OCI-LY3 (cell line): ENCODE data around the gene ABCA4.

ENCODE experiments used
- H2AFZ ChIP-seq: fragments of 200-600, 300-600 bp; shearing (Covaris generic); 2 replicates; pipeline ENCODE4 v1.6.0; 2014; ENCODE audit warnings: antibody characterized with exemption, low read depth, low read length
- H3K27ac ChIP-seq: fragments of 200-600, 300-600 bp; sonication (generic); 2 replicates; pipeline ENCODE4 v1.5.1; 2014; ENCODE audit warnings: mild to moderate bottlenecking, low read length, moderate library complexity, mixed read lengths
- H3K27me3 ChIP-seq: fragments of 200-600, 300-600 bp; sonication (generic); 2 replicates; pipeline ENCODE4 v1.6.1; 2014; ENCODE audit warnings: low read depth, low read length, mixed read lengths
- H3K36me3 ChIP-seq: fragments of 200-600, 300-600 bp; sonication (generic); replicated peaks from 2 replicates; pipeline ENCODE3; 2014; ENCODE audit warnings: low read depth, low read length, mixed read lengths
- H3K4me1 ChIP-seq: fragments of 300-600, 200-600 bp; sonication (generic); 2 replicates; pipeline ENCODE4 v1.6.1; 2014; ENCODE audit warnings: low read length, mixed read lengths
- H3K4me2 ChIP-seq: fragments of 200-600, 300-600 bp; sonication (generic); 2 replicates; pipeline ENCODE4 v1.6.1; 2014; ENCODE audit warnings: low read length, mixed read lengths
- H3K4me3 ChIP-seq: fragments of 300-600, 200-600 bp; sonication (generic); 2 replicates; pipeline ENCODE4 v1.5.1; 2014; ENCODE audit warnings: antibody characterized with exemption, mild to moderate bottlenecking, low read length, moderate library complexity
- H3K79me2 ChIP-seq: fragments of 300-600, 200-600 bp; shearing (Covaris generic); 2 replicates; pipeline ENCODE4 v1.6.1; 2014; ENCODE audit warnings: mild to moderate bottlenecking, low read length, mixed read lengths
- H3K9ac ChIP-seq: fragments of 300-600, 200-600 bp; shearing (Covaris generic); 2 replicates; pipeline ENCODE4 v1.6.0; 2014; ENCODE audit warnings: mild to moderate bottlenecking, low read length, moderate library complexity
- H3K9me3 ChIP-seq: fragments of 200-600, 300-600 bp; shearing (Covaris generic); 2 replicates; pipeline ENCODE4 v1.6.1; 2014; ENCODE audit warnings: low read length, mixed read lengths; ENCODE audit not compliant: insufficient read depth
- H4K20me1 ChIP-seq: fragments of 200-600, 300-600 bp; sonication (generic); 2 replicates; pipeline ENCODE4 v1.6.1; 2016; ENCODE audit warnings: low read length, mixed read lengths; ENCODE audit not compliant: insufficient read depth
- EZH2phosphoT487 ChIP-seq: fragments of 200-600 bp; shearing (Covaris generic); IDR thresholded peaks from 2 replicates; pipeline ENCODE4 v1.6.1; 2018; ENCODE audit warnings: antibody characterized with exemption, mixed run types, low read depth
- TF ChIP-seq, protein P1 (sequence below): fragments of 200-600, 300-600 bp; sonication (generic); IDR thresholded peaks from 2 replicates; pipeline ENCODE4 v1.5.1; 2014; ENCODE audit warnings: antibody characterized with exemption, low read length, low read depth

The ABCA4 gene

GRCh38 chr1:93961443-93961842, 159.5 kb downstream of the ABCA4 start:
- no peak overlapping the region for H3K27ac ChIP-seq
- no peak overlapping the region for H3K4me2 ChIP-seq
- H3K4me3 ChIP-seq: no peak overlapping the region
- H3K79me2 ChIP-seq: no peaks in the 10 kb centered on the region
- no peaks in the 10 kb centered on the region for H3K36me3 ChIP-seq
- no peak overlapping the region for H2AFZ ChIP-seq
- no peaks in the 10 kb centered on the region for H3K27me3 ChIP-seq
- TF ChIP-seq EZH2phosphoT487: no peak
- TF ChIP-seq, protein P1, sequence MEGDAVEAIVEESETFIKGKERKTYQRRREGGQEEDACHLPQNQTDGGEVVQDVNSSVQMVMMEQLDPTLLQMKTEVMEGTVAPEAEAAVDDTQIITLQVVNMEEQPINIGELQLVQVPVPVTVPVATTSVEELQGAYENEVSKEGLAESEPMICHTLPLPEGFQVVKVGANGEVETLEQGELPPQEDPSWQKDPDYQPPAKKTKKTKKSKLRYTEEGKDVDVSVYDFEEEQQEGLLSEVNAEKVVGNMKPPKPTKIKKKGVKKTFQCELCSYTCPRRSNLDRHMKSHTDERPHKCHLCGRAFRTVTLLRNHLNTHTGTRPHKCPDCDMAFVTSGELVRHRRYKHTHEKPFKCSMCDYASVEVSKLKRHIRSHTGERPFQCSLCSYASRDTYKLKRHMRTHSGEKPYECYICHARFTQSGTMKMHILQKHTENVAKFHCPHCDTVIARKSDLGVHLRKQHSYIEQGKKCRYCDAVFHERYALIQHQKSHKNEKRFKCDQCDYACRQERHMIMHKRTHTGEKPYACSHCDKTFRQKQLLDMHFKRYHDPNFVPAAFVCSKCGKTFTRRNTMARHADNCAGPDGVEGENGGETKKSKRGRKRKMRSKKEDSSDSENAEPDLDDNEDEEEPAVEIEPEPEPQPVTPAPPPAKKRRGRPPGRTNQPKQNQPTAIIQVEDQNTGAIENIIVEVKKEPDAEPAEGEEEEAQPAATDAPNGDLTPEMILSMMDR: no peak
- peaks cover 1% of the 10 kb centered on the region; the same call in 1 of the 2 replicates for H3K9me3 ChIP-seq
- H3K9ac ChIP-seq: no peak overlapping the region
- H4K20me1 ChIP-seq: no peaks in the 10 kb centered on the region
- H3K4me1 ChIP-seq: no peaks in the 10 kb centered on the region

- H3K9me3 ChIP-seq: peaks cover 6% of the 10 kb centered on the region; the same call in 1 of the 2 replicates
- H3K4me1 ChIP-seq: no peaks in the 10 kb centered on the region
- no peaks in the 10 kb centered on the region for H3K79me2 ChIP-seq
- no peaks in the 10 kb centered on the region for H3K27me3 ChIP-seq
- H3K9ac ChIP-seq: no peak overlapping the region
- no peaks in the 10 kb centered on the region for H3K36me3 ChIP-seq
- no peaks in the 10 kb centered on the region for H4K20me1 ChIP-seq
- no peak overlapping the region for H3K4me3 ChIP-seq
- TF ChIP-seq EZH2phosphoT487: no peak
- no peak overlapping the region for H3K27ac ChIP-seq
- H3K4me2 ChIP-seq: no peak overlapping the region
- no peak overlapping the region for H2AFZ ChIP-seq
These were observed 160.3 kb downstream of the ABCA4 start for GRCh38 chr1:93960641-93961147.

DNA sequence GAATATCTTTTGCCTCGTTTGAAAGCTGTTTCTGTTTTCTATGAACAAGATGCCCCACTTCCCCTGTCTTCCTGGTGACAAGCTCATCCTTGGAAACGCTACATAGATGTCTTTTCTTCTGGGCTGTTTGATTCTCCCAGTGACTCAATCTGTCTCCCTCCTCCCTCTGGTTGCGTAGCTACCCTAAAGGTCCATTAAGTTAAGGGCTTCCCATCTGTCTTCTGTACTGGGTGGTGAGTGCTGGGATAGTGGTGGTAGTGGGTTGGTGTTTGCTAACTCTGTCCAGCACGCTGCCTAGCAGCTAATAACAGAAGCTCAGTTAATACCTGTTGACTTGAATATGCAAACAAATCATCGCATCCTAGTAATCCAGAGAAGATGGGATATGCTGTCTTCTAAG, 161.5 kb downstream of the ABCA4 start:
- TF ChIP-seq, protein P1: no peak
- TF ChIP-seq EZH2phosphoT487: no peak
- H3K27ac ChIP-seq: no peak overlapping the region
- peaks cover 6% of the 10 kb centered on the region; the same call in 1 of the 2 replicates for H3K9me3 ChIP-seq
- H3K4me1 ChIP-seq: no peaks in the 10 kb centered on the region
- H3K4me3 ChIP-seq: no peak overlapping the region
- no peaks in the 10 kb centered on the region for H4K20me1 ChIP-seq
- no peak overlapping the region for H3K4me2 ChIP-seq
- H3K36me3 ChIP-seq: no peaks in the 10 kb centered on the region
- H3K79me2 ChIP-seq: no peaks in the 10 kb centered on the region
- H3K9ac ChIP-seq: no peak overlapping the region
- no peaks in the 10 kb centered on the region for H3K27me3 ChIP-seq
- no peak overlapping the region for H2AFZ ChIP-seq

- Histone ChIP-seq H3K36me3 (no peaks in the 10 kb centered on the region), H3K4me1 (no peaks in the 10 kb centered on the region), H3K4me3 (no peak overlapping the region), H4K20me1 (no peaks in the 10 kb centered on the region), H3K27me3 (no peaks in the 10 kb centered on the region), H3K9me3 (peaks cover 6% of the 10 kb centered on the region; the same call in 1 of the 2 replicates), H3K4me2 (no peak overlapping the region), H3K27ac (no peak overlapping the region), H3K9ac (no peak overlapping the region), H2AFZ (no peak overlapping the region), H3K79me2 (no peaks in the 10 kb centered on the region)
- TF ChIP-seq EZH2phosphoT487: no peak
- TF ChIP-seq, protein P1: no peak
These were observed 162.2 kb downstream of the ABCA4 start for GRCh38 chr1:93958726-93959100.
